Mammary epithelial cell (primary cell): ENCODE results near the gene KIRREL3.

Experiments
- EZH2 ChIP-seq: IDR thresholded peaks from 2 replicates; pipeline ENCODE4 v1.6.1; 2012; ENCODE audit warnings: low read length, inconsistent platforms, borderline replicate concordance
- TF ChIP-seq, protein P1 (sequence below), 2 donors: IDR thresholded peaks in 1 of 2; conservative IDR thresholded peaks in 1 of 2; 2 replicates each; pipeline ENCODE4 v1.5.1; 2011 to 2012; ENCODE audit warnings: inconsistent platforms in 2 of 2, low read length in 2 of 2, mild to moderate bottlenecking in 2 of 2, control low read depth in 1 of 2, low read depth in 1 of 2; ENCODE audit not compliant: insufficient read depth in 1 of 2; ENCODE audit errors: extremely low read depth in 1 of 2

DNA sequence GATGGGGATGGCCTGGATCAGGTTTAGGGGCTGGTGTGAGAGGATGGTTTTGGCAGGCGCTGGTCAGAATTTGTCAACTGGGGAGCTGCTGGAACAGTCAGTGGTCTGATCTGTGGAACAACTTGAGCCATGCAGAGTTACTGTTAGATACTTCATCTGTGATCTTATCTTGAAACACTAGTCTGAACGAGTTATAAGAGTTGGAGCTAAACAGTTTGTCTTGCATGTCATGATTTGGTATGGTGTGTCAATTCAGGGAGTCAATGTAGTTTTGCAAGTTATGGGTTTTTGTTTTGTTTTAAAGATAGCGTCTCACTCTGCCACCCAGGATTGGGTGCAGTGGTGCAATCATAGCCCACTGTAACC lies 591.0 kb downstream of the KIRREL3 start:
- TF ChIP-seq, protein P1, sequence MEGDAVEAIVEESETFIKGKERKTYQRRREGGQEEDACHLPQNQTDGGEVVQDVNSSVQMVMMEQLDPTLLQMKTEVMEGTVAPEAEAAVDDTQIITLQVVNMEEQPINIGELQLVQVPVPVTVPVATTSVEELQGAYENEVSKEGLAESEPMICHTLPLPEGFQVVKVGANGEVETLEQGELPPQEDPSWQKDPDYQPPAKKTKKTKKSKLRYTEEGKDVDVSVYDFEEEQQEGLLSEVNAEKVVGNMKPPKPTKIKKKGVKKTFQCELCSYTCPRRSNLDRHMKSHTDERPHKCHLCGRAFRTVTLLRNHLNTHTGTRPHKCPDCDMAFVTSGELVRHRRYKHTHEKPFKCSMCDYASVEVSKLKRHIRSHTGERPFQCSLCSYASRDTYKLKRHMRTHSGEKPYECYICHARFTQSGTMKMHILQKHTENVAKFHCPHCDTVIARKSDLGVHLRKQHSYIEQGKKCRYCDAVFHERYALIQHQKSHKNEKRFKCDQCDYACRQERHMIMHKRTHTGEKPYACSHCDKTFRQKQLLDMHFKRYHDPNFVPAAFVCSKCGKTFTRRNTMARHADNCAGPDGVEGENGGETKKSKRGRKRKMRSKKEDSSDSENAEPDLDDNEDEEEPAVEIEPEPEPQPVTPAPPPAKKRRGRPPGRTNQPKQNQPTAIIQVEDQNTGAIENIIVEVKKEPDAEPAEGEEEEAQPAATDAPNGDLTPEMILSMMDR (conservative IDR thresholded peaks at IDR 0.05 in 1 of 2, IDR thresholded peaks at IDR 0.05 in 1 of 2; ENCODE audit: extremely low read depth in 1 of 2, insufficient read depth in 1 of 2, low read depth in 1 of 2, low read length in 2 of 2), result no peak
- no peak for TF ChIP-seq EZH2
